Measurements from ENCODE around the gene MPRIP.

MPRIP gene

GRCh38 chr17:17221329-17221728 lies 179.1 kb downstream of the MPRIP start:
- no peak for DNase-seq

GRCh38 chr17:17223736-17224135 lies 181.5 kb downstream of the MPRIP start:
- DNase-seq = no peak

GRCh38 chr17:17224137-17224536 lies 181.9 kb downstream of the MPRIP start:
- DNase-seq = no peak

GRCh38 chr17:17225901-17226300 lies 183.6 kb downstream of the MPRIP start:
- DNase-seq = no peak

- DNase-seq = no peak
Measured at GRCh38 chr17:17226451-17227265, 184.4 kb downstream of the MPRIP start.

GRCh38 chr17:17227608-17228520 lies 185.6 kb downstream of the MPRIP start:
- DNase-seq = no peak

- no peak for DNase-seq
Measured at GRCh38 chr17:17228521-17229279, 186.4 kb downstream of the MPRIP start.

GRCh38 chr17:17229416-17230384 lies 187.4 kb downstream of the MPRIP start:
- no peak for DNase-seq

GRCh38 chr17:17231621-17232302 lies 189.5 kb downstream of the MPRIP start:
- DNase-seq = no peak

- DNase-seq = no peak
Measured at GRCh38 chr17:17232303-17232621, 190.0 kb downstream of the MPRIP start.

- no peak for DNase-seq
Measured at GRCh38 chr17:17235212-17236174, 193.2 kb downstream of the MPRIP start.

GRCh38 chr17:17236295-17237025 lies 194.2 kb downstream of the MPRIP start:
- DNase-seq = no peak

GRCh38 chr17:17237026-17237799 lies 195.0 kb downstream of the MPRIP start, which contains the start of gene FLCN:
FLCN (minus strand) TSS chr17:17237168; CDS start chr17:17228137, 9,031 bp downstream.
- peak; percentile 89 for DNase-seq

GRCh38 chr17:17239832-17240231 lies 197.6 kb downstream of the MPRIP start:
- no peak for DNase-seq

- DNase-seq = no peak
Measured at GRCh38 chr17:17241656-17242055, 199.4 kb downstream of the MPRIP start.

GRCh38 chr17:17242246-17242645 lies 200.0 kb downstream of the MPRIP start:
- no peak for DNase-seq

Data from midbrain (tissue), 1 donor.